Limb (tissue), 2 donors: ENCODE results near the gene LRRC3B.
"Not testable (repeated sequence)": the region's sequence is repeated elsewhere in the genome, so short reads cannot be mapped to it uniquely, and the experiment has no call there.

Experiments used
- DNase-seq, 2 donors: peaks; one replicate each; pipeline ENCODE4 v3.0.0-alpha.2; 2016; ENCODE audit errors: extremely low spot score in 2 of 2

LRRC3B gene

GRCh38 chr3:26622621-26623418 is at the start of gene LRRC3B:
Gene LRRC3B (plus strand): TSS chr3:26622772. CDS start chr3:26709673, 86,901 bp downstream.
- peak; percentile 13 to 74 for DNase-seq

GRCh38 chr3:26574766-26575165 is 47.8 kb upstream of the LRRC3B start:
- DNase-seq, result no peak

GRCh38 chr3:26579116-26579515 is 43.5 kb upstream of the LRRC3B start:
- DNase-seq, result no peak

GRCh38 chr3:26587571-26587970 is 35.0 kb upstream of the LRRC3B start:
- peak in 1 of 2 donors; percentile 29 for DNase-seq

GRCh38 chr3:26588931-26589330 is 33.6 kb upstream of the LRRC3B start:
- peak in 1 of 2 donors; percentile 85 for DNase-seq

- DNase-seq, result no peak
Measured at GRCh38 chr3:26589678-26590077, 32.9 kb upstream of the LRRC3B start.

GRCh38 chr3:26590919-26591484 is 31.6 kb upstream of the LRRC3B start:
- DNase-seq, result no peak

GRCh38 chr3:26591926-26592325 is 30.6 kb upstream of the LRRC3B start:
- DNase-seq, result peak in 1 of 2 donors; percentile 78

GRCh38 chr3:26592451-26592850 is 30.1 kb upstream of the LRRC3B start:
- no peak for DNase-seq

- DNase-seq, result no peak
Measured at GRCh38 chr3:26596335-26596734, 26.2 kb upstream of the LRRC3B start.

- DNase-seq, result not testable (repeated sequence)
Measured at GRCh38 chr3:26603311-26603710, 19.3 kb upstream of the LRRC3B start.

GRCh38 chr3:26603771-26604170 is 18.8 kb upstream of the LRRC3B start:
- not testable (repeated sequence) for DNase-seq

GRCh38 chr3:26614006-26614685 is 8.4 kb upstream of the LRRC3B start:
- DNase-seq, result peak in 1 of 2 donors; percentile 15

GRCh38 chr3:26621176-26621575 is 1.4 kb upstream of the LRRC3B start:
- DNase-seq, result peak in 1 of 2 donors; percentile 47

- DNase-seq, result peak; percentile 28 to 44
Measured at GRCh38 chr3:26621906-26622620, 509 bp upstream of the LRRC3B start.

GRCh38 chr3:26623419-26624208 is 1.0 kb downstream of the LRRC3B start:
- peak in 1 of 2 donors; percentile 51 for DNase-seq

- DNase-seq, result peak in 1 of 2 donors; percentile 58
Measured at GRCh38 chr3:26624209-26624765, 1.7 kb downstream of the LRRC3B start.

GRCh38 chr3:26625187-26625586 is 2.6 kb downstream of the LRRC3B start:
- no peak for DNase-seq

- no peak for DNase-seq
Measured at GRCh38 chr3:26627080-26627479, 4.5 kb downstream of the LRRC3B start.

- no peak for DNase-seq
Measured at GRCh38 chr3:26628915-26629314, 6.3 kb downstream of the LRRC3B start.
